SK-N-SH treated with all-trans-retinoic acid at 6 μM for 48 hours (cell line): ENCODE measurements around the gene KCNMA1.

Experiments
- ATAC-seq: fragments of 200-7000 bp; cut with Tn5 transposase; 3 replicates; pipeline ENCODE4 v1.9.1; 2020; ENCODE audit warnings: mild to moderate bottlenecking, moderate library complexity
- ARNTL ChIP-seq: fragments of 450-650 bp; formaldehyde crosslinking; IDR thresholded peaks from 2 replicates; pipeline ENCODE4 v1.5.0; 2020; ENCODE audit warnings: low read depth, mild to moderate bottlenecking, moderate library complexity, borderline replicate concordance
- BACH2 ChIP-seq: fragments of 250-450 bp; sonication (Bioruptor Pico); IDR thresholded peaks from 2 replicates; pipeline ENCODE4 v1.9.0; 2021; ENCODE audit warnings: mild to moderate bottlenecking, borderline replicate concordance
- GLIS3 ChIP-seq: fragments of 250-450 bp; sonication (Bioruptor Pico); IDR thresholded peaks from 2 replicates; pipeline ENCODE4 v1.5.0; 2020; ENCODE audit warnings: mild to moderate bottlenecking, moderate library complexity
- ISL1 ChIP-seq: fragments of 250-450 bp; sonication (Bioruptor Pico); IDR thresholded peaks from 2 replicates; pipeline ENCODE4 v2.1.2; 2022; ENCODE audit warnings: mild to moderate bottlenecking, moderate library complexity
- OSR1 ChIP-seq: fragments of 250-450 bp; sonication (Bioruptor Pico); IDR thresholded peaks from 2 replicates; pipeline ENCODE4 v1.8.0; 2022; ENCODE audit warnings: moderate library complexity, mild to moderate bottlenecking, inconsistent platforms
- PPARA ChIP-seq: fragments of 250-450 bp; sonication (Bioruptor Pico); IDR thresholded peaks from 2 replicates; pipeline ENCODE4 v1.5.0; 2020; ENCODE audit warnings: mild to moderate bottlenecking, borderline replicate concordance
- RARB ChIP-seq: fragments of 250-450 bp; sonication (Bioruptor Pico); IDR thresholded peaks from 2 replicates; pipeline ENCODE4 v1.8.0; 2021; ENCODE audit warnings: mild to moderate bottlenecking, moderate library complexity
- SNAI2 ChIP-seq: fragments of 250-450 bp; sonication (Bioruptor Pico); IDR thresholded peaks from 2 replicates; pipeline ENCODE4 v1.5.0; 2020; ENCODE audit warnings: mild to moderate bottlenecking, moderate library complexity
- TCF4 ChIP-seq: fragments of 250-450 bp; sonication (Bioruptor Pico); IDR thresholded peaks from 2 replicates; pipeline ENCODE4 v1.8.0; 2021; ENCODE audit warnings: mild to moderate bottlenecking, moderate library complexity, borderline replicate concordance
- TOX ChIP-seq: fragments of 250-450 bp; sonication (Bioruptor Pico); IDR thresholded peaks from 2 replicates; pipeline ENCODE4 v1.8.0; 2021; ENCODE audit warnings: mild to moderate bottlenecking, moderate library complexity, borderline replicate concordance
- ZC3H10 ChIP-seq: fragments of 250-450 bp; sonication (Bioruptor Pico); IDR thresholded peaks from 2 replicates; pipeline ENCODE4 v1.5.1; 2021; ENCODE audit warnings: mild to moderate bottlenecking, moderate library complexity
- ZFP3 ChIP-seq: fragments of 250-450 bp; sonication (Bioruptor Pico); IDR thresholded peaks from 2 replicates; pipeline ENCODE4 v1.5.0; 2020; ENCODE audit warnings: mild to moderate bottlenecking, moderate library complexity
- ZFP30 ChIP-seq: fragments of 450-650 bp; formaldehyde crosslinking; IDR thresholded peaks from 2 replicates; pipeline ENCODE4 v1.5.0; 2022; ENCODE audit warnings: mild to moderate bottlenecking, moderate library complexity
- ZNF565 ChIP-seq: fragments of 450-650 bp; formaldehyde crosslinking; conservative IDR thresholded peaks from 2 replicates; pipeline ENCODE4 v1.5.0; 2020; ENCODE audit warnings: low read depth, mild to moderate bottlenecking, moderate library complexity
- ZNF70 ChIP-seq: fragments of 450-650 bp; formaldehyde crosslinking; IDR thresholded peaks from 2 replicates; pipeline ENCODE4 v1.5.0; 2020; ENCODE audit warnings: mild to moderate bottlenecking, moderate library complexity
- ZNF8 ChIP-seq: fragments of 450-650 bp; formaldehyde crosslinking; IDR thresholded peaks from 2 replicates; pipeline ENCODE4 v1.5.0; 2020; ENCODE audit warnings: mild to moderate bottlenecking, moderate library complexity
- TF ChIP-seq, protein P1 (sequence below): fragments of 250-450 bp; sonication (Bioruptor Pico); IDR thresholded peaks from 2 replicates; pipeline ENCODE4 v1.8.0; 2021; ENCODE audit warnings: low read depth, mild to moderate bottlenecking, moderate library complexity, borderline replicate concordance
- TF ChIP-seq, protein P2 (sequence below): fragments of 250-450 bp; sonication (Bioruptor Pico); IDR thresholded peaks from 2 replicates; pipeline ENCODE4 v1.5.1; 2020; ENCODE audit warnings: low read depth, mild to moderate bottlenecking, moderate library complexity
- TF ChIP-seq, protein P3 (sequence below): fragments of 250-450 bp; sonication (Bioruptor Pico); IDR thresholded peaks from 2 replicates; pipeline ENCODE4 v1.5.0; 2020; ENCODE audit warnings: mild to moderate bottlenecking, moderate library complexity
- TF ChIP-seq, protein P4 (sequence below): fragments of 250-450 bp; sonication (Bioruptor Pico); IDR thresholded peaks from 2 replicates; pipeline ENCODE4 v1.5.1; 2021; ENCODE audit warnings: mild to moderate bottlenecking, moderate library complexity
- TF ChIP-seq, protein P5 (sequence below): fragments of 250-450 bp; sonication (Bioruptor Pico); IDR thresholded peaks from 2 replicates; pipeline ENCODE4 v1.8.0; 2020; ENCODE audit warnings: mild to moderate bottlenecking, moderate library complexity, borderline replicate concordance

The KCNMA1 gene

DNA sequence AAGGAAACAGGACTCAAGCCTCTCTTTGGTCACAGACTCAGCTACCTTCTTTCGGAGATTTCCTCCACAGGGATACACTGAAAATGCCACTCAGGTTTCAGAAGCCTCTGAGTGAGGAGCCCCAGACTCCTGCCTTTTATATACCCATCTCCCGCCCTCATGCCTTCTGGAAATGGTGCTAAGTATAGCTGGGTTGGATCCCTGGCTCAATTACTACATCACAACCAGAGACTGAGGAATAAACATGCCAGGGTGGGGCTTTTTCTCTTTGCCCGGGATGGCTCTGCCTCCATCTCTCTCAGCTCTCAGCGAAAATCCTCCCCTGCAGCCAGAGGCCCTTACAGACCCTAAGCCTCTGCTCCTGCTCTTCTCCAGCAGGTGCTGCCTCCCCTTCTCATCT is 299.5 kb downstream of the KCNMA1 start:
- no peak for TF ChIP-seq ZNF565 (CRISPR knock-in tag)
- TF ChIP-seq OSR1 (CRISPR knock-in tag), result no peak
- no peak for TF ChIP-seq PPARA (CRISPR knock-in tag)
- no peak for TF ChIP-seq TCF4 (CRISPR knock-in tag)
- TF ChIP-seq BACH2, result no peak
- TF ChIP-seq, protein P1, sequence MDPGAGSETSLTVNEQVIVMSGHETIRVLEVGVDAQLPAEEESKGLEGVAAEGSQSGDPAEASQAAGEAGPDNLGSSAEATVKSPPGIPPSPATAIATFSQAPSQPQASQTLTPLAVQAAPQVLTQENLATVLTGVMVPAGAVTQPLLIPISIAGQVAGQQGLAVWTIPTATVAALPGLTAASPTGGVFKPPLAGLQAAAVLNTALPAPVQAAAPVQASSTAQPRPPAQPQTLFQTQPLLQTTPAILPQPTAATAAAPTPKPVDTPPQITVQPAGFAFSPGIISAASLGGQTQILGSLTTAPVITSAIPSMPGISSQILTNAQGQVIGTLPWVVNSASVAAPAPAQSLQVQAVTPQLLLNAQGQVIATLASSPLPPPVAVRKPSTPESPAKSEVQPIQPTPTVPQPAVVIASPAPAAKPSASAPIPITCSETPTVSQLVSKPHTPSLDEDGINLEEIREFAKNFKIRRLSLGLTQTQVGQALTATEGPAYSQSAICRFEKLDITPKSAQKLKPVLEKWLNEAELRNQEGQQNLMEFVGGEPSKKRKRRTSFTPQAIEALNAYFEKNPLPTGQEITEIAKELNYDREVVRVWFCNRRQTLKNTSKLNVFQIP (CRISPR knock-in tag), result no peak
- no peak for TF ChIP-seq ZFP3 (CRISPR knock-in tag)
- TF ChIP-seq, protein P2, sequence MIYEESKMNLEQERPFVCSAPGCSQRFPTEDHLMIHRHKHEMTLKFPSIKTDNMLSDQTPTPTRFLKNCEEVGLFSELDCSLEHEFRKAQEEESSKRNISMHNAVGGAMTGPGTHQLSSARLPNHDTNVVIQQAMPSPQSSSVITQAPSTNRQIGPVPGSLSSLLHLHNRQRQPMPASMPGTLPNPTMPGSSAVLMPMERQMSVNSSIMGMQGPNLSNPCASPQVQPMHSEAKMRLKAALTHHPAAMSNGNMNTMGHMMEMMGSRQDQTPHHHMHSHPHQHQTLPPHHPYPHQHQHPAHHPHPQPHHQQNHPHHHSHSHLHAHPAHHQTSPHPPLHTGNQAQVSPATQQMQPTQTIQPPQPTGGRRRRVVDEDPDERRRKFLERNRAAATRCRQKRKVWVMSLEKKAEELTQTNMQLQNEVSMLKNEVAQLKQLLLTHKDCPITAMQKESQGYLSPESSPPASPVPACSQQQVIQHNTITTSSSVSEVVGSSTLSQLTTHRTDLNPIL (CRISPR knock-in tag), result no peak
- no peak for TF ChIP-seq SNAI2
- TF ChIP-seq GLIS3 (CRISPR knock-in tag), result no peak
- no peak for TF ChIP-seq ISL1 (CRISPR knock-in tag)
- TF ChIP-seq, protein P3, sequence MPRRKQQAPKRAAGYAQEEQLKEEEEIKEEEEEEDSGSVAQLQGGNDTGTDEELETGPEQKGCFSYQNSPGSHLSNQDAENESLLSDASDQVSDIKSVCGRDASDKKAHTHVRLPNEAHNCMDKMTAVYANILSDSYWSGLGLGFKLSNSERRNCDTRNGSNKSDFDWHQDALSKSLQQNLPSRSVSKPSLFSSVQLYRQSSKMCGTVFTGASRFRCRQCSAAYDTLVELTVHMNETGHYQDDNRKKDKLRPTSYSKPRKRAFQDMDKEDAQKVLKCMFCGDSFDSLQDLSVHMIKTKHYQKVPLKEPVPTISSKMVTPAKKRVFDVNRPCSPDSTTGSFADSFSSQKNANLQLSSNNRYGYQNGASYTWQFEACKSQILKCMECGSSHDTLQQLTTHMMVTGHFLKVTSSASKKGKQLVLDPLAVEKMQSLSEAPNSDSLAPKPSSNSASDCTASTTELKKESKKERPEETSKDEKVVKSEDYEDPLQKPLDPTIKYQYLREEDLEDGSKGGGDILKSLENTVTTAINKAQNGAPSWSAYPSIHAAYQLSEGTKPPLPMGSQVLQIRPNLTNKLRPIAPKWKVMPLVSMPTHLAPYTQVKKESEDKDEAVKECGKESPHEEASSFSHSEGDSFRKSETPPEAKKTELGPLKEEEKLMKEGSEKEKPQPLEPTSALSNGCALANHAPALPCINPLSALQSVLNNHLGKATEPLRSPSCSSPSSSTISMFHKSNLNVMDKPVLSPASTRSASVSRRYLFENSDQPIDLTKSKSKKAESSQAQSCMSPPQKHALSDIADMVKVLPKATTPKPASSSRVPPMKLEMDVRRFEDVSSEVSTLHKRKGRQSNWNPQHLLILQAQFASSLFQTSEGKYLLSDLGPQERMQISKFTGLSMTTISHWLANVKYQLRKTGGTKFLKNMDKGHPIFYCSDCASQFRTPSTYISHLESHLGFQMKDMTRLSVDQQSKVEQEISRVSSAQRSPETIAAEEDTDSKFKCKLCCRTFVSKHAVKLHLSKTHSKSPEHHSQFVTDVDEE (CRISPR knock-in tag), result no peak
- TF ChIP-seq RARB, result no peak
- TF ChIP-seq ZC3H10, result no peak
- no peak for TF ChIP-seq ARNTL
- no peak for TF ChIP-seq TOX (CRISPR knock-in tag)
- TF ChIP-seq ZNF8 (CRISPR knock-in tag), result no peak
- TF ChIP-seq, protein P4, sequence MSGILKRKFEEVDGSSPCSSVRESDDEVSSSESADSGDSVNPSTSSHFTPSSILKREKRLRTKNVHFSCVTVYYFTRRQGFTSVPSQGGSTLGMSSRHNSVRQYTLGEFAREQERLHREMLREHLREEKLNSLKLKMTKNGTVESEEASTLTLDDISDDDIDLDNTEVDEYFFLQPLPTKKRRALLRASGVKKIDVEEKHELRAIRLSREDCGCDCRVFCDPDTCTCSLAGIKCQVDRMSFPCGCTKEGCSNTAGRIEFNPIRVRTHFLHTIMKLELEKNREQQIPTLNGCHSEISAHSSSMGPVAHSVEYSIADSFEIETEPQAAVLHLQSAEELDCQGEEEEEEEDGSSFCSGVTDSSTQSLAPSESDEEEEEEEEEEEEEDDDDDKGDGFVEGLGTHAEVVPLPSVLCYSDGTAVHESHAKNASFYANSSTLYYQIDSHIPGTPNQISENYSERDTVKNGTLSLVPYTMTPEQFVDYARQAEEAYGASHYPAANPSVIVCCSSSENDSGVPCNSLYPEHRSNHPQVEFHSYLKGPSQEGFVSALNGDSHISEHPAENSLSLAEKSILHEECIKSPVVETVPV, result no peak
- no peak for TF ChIP-seq ZFP30

DNA sequence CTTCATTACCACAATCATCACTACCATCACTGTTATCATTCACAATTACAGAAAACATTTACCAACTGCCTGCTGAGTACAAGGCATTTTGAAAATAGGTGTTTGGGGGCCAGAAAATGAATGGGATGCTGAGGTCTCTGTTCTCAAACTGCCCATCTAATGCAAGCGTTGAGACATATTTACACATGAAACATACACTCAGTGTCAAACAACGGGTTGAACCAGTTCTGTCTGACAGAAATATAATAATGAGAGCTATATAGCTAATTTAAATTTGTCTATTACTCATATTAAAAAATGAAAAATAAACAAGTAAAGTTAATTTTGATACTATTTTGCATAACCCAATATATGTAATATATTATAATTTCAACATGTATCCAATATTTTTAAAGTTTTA is 303.1 kb downstream of the KCNMA1 start:
- no peak for ATAC-seq

More for the DNA sequence above, 299.5 kb downstream of the KCNMA1 start:
- peak; percentile 22; the same call in 1 of the 3 replicates for ATAC-seq

More for the DNA sequence above, 303.1 kb downstream of the KCNMA1 start:
- TF ChIP-seq RARB, result no peak
- TF ChIP-seq, protein P4, result no peak
- TF ChIP-seq, protein P2 (CRISPR knock-in tag), result no peak
- TF ChIP-seq OSR1 (CRISPR knock-in tag), result no peak
- no peak for TF ChIP-seq ZNF8 (CRISPR knock-in tag)
- no peak for TF ChIP-seq PPARA (CRISPR knock-in tag)
- no peak for TF ChIP-seq TOX (CRISPR knock-in tag)
- TF ChIP-seq TCF4 (CRISPR knock-in tag), result no peak
- TF ChIP-seq, protein P5, sequence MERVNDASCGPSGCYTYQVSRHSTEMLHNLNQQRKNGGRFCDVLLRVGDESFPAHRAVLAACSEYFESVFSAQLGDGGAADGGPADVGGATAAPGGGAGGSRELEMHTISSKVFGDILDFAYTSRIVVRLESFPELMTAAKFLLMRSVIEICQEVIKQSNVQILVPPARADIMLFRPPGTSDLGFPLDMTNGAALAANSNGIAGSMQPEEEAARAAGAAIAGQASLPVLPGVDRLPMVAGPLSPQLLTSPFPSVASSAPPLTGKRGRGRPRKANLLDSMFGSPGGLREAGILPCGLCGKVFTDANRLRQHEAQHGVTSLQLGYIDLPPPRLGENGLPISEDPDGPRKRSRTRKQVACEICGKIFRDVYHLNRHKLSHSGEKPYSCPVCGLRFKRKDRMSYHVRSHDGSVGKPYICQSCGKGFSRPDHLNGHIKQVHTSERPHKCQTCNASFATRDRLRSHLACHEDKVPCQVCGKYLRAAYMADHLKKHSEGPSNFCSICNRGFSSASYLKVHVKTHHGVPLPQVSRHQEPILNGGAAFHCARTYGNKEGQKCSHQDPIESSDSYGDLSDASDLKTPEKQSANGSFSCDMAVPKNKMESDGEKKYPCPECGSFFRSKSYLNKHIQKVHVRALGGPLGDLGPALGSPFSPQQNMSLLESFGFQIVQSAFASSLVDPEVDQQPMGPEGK (CRISPR knock-in tag), result no peak
- TF ChIP-seq ISL1 (CRISPR knock-in tag), result no peak
- TF ChIP-seq ZFP30, result no peak
- no peak for TF ChIP-seq ZNF565 (CRISPR knock-in tag)
- TF ChIP-seq SNAI2, result no peak
- TF ChIP-seq ARNTL, result no peak
- TF ChIP-seq ZNF70 (CRISPR knock-in tag), result no peak
- TF ChIP-seq BACH2, result no peak
